H1 (cell line): Measurements from ENCODE around the gene NDUFS3. TPM values are rescaled to one million over a fixed set of nuclear protein-coding genes. Genes with fewer than 3 reads are reported as not detected.

ENCODE experiments used
- CTCF ChIA-PET: fragments of 300-600 bp; sonication (Branson Sonifier 250); formaldehyde crosslinking; loops from one replicate; lab custom pipeline; 2021; ENCODE audit not compliant: partially characterized antibody; lab: Charles Lee
- POLR2A ChIA-PET: fragments of 300-600 bp; sonication (Branson Sonifier 250); formaldehyde crosslinking; loops from one replicate; lab custom pipeline; 2021; ENCODE audit warnings: inconsistent platforms; ENCODE audit not compliant: partially characterized antibody; lab: Charles Lee
- DNase-seq, 2 experiments: peaks; one replicate each; pipeline versions ENCODE4 v3.0.0 to v3.0.0-alpha.2; 2010 to 2022; ENCODE audit warnings: low spot score in 2 of 2, low read depth in 1 of 2, mixed read lengths in 1 of 2
- FAIRE-seq: peaks from 2 replicates; lab custom pipeline; 2011; peaks lifted over from hg19 to GRCh38; lab: Jason Lieb, UNC
- H2AFZ ChIP-seq: 2 replicates; pipeline ENCODE4 v1.8.1; 2012; ENCODE audit warnings: low read length, inconsistent platforms
- H2AK5ac ChIP-seq: 2 replicates; pipeline ENCODE4 v1.6.1; 2013; ENCODE audit warnings: low read depth, low read length
- H2BK120ac ChIP-seq: replicated peaks from 2 replicates; pipeline ENCODE3; 2013; ENCODE audit warnings: low read depth, low read length, inconsistent platforms
- H2BK12ac ChIP-seq: 2 replicates; pipeline ENCODE4 v1.6.1; 2013; ENCODE audit warnings: low read depth, low read length
- H2BK15ac ChIP-seq: 2 replicates; pipeline ENCODE4 v1.6.1; 2013; ENCODE audit warnings: low read length
- H2BK20ac ChIP-seq: 2 replicates; pipeline ENCODE4 v1.6.1; 2013; ENCODE audit warnings: low read length
- H2BK5ac ChIP-seq: 2 replicates; pipeline ENCODE4 v1.6.1; 2013; ENCODE audit warnings: low read depth, low read length
- H3K14ac ChIP-seq: 2 replicates; pipeline ENCODE4 v1.6.1; 2013; ENCODE audit warnings: inconsistent platforms; ENCODE audit not compliant: insufficient read length
- H3K18ac ChIP-seq: 2 replicates; pipeline ENCODE4 v1.6.1; 2013; ENCODE audit warnings: low read length; ENCODE audit errors: extremely low read depth
- H3K23ac ChIP-seq: 2 replicates; pipeline ENCODE4 v1.6.1; 2013; ENCODE audit warnings: inconsistent platforms; ENCODE audit not compliant: insufficient read length
- H3K23me2 ChIP-seq: 2 replicates; pipeline ENCODE4 v1.6.1; 2013; ENCODE audit warnings: low read depth, low read length
- H3K27ac ChIP-seq: 2 replicates; pipeline ENCODE4 v1.6.1; 2011; ENCODE audit warnings: low read depth, low read length, inconsistent platforms
- H3K27me3 ChIP-seq, 4 experiments: replicated peaks in 1 of 4; 1 replicate in 1 of 4; 2 replicates in 3 of 4; pipeline versions ENCODE4 v1.6.1 to v1.8.1; 2011 to 2013; ENCODE audit warnings: low read length in 3 of 4, mild to moderate bottlenecking in 3 of 4, inconsistent platforms in 2 of 4, mixed read lengths in 2 of 4, moderate library complexity in 1 of 4; ENCODE audit not compliant: control insufficient read depth in 3 of 4, insufficient read depth in 3 of 4; ENCODE audit errors: extremely low read depth in 1 of 4
- H3K36me3 ChIP-seq, 4 experiments: 2 replicates each; pipeline versions ENCODE4 v1.6.1 to v1.8.1; 2011 to 2013; ENCODE audit warnings: mild to moderate bottlenecking in 4 of 4, low read length in 3 of 4, moderate library complexity in 2 of 4, control low read depth in 1 of 4, inconsistent platforms in 1 of 4; ENCODE audit not compliant: insufficient read depth in 4 of 4, control insufficient read depth in 2 of 4
- H3K4ac ChIP-seq: replicated peaks from 2 replicates; pipeline ENCODE3; 2013; ENCODE audit warnings: low read length, low read depth, mixed read lengths, inconsistent platforms; ENCODE audit not compliant: insufficient read length
- H3K4me1 ChIP-seq, 4 experiments: replicated peaks in 1 of 4; 1 replicate in 1 of 4; 2 replicates in 3 of 4; pipeline versions ENCODE4 v1.6.1 to v1.8.1; 2011 to 2013; ENCODE audit warnings: low read length in 3 of 4, inconsistent platforms in 2 of 4, mixed read lengths in 1 of 4; ENCODE audit not compliant: insufficient read depth in 4 of 4, control insufficient read depth in 3 of 4
- H3K4me2 ChIP-seq, 2 experiments: 2 replicates each; pipeline versions ENCODE4 v1.6.1 to v1.8.1; 2011 to 2013; ENCODE audit warnings: low read depth in 2 of 2, low read length in 2 of 2, control low read depth in 1 of 2, inconsistent platforms in 1 of 2, mild to moderate bottlenecking in 1 of 2; ENCODE audit not compliant: insufficient read depth in 1 of 2
- H3K4me3 ChIP-seq, 4 experiments: fragments of 200-600, 300-600 bp in 1 of 4; sonication (generic), shearing (Covaris generic), sonication (Bioruptor Twin) in 1 of 4; 2 replicates each; pipeline versions ENCODE4 v1.5.1 to v1.8.1; 2011 to 2016; ENCODE audit warnings: low read length in 4 of 4, low read depth in 3 of 4, control low read depth in 2 of 4, inconsistent platforms in 2 of 4, mild to moderate bottlenecking in 2 of 4, mixed read lengths in 1 of 4, moderate library complexity in 1 of 4; ENCODE audit not compliant: insufficient read depth in 2 of 4; ENCODE audit errors: extremely low read depth in 1 of 4
- H3K56ac ChIP-seq: replicated peaks from 2 replicates; pipeline ENCODE3; 2013; ENCODE audit warnings: low read depth, mild to moderate bottlenecking, mixed read lengths, low read length, inconsistent platforms; ENCODE audit not compliant: insufficient read length
- H3K79me1 ChIP-seq: 2 replicates; pipeline ENCODE4 v1.6.1; 2013; ENCODE audit warnings: low read depth, low read length, control low read depth
- H3K79me2 ChIP-seq, 2 experiments: 2 replicates each; pipeline versions ENCODE4 v1.6.1 to v1.8.1; 2012 to 2013; ENCODE audit warnings: low read length in 2 of 2, mild to moderate bottlenecking in 2 of 2, inconsistent platforms in 1 of 2; ENCODE audit not compliant: insufficient read depth in 2 of 2, control insufficient read depth in 1 of 2
- H3K9ac ChIP-seq, 4 experiments: replicated peaks in 1 of 4; 1 replicate in 1 of 4; 2 replicates in 3 of 4; pipeline versions ENCODE4 v1.6.1 to v1.8.1; 2011 to 2013; ENCODE audit warnings: low read depth in 3 of 4, low read length in 3 of 4, control low read depth in 2 of 4, mild to moderate bottlenecking in 2 of 4, moderate library complexity in 2 of 4, inconsistent platforms in 1 of 4; ENCODE audit errors: extremely low read depth in 1 of 4
- H3K9me3 ChIP-seq, 2 experiments: 2 replicates each; pipeline versions ENCODE4 v1.6.1 to v1.8.1; 2012 to 2013; ENCODE audit warnings: mild to moderate bottlenecking in 2 of 2, moderate library complexity in 2 of 2, control low read depth in 1 of 2, inconsistent platforms in 1 of 2, low read depth in 1 of 2, low read length in 1 of 2, mixed read lengths in 1 of 2; ENCODE audit not compliant: insufficient read depth in 2 of 2
- H4K20me1 ChIP-seq, 2 experiments: replicated peaks in 1 of 2; 2 replicates each; pipeline versions ENCODE3 to v1.8.1; 2011 to 2013; ENCODE audit warnings: inconsistent platforms in 2 of 2, low read length in 2 of 2, mild to moderate bottlenecking in 1 of 2; ENCODE audit not compliant: insufficient read depth in 2 of 2, control insufficient read depth in 1 of 2
- H4K5ac ChIP-seq: 2 replicates; pipeline ENCODE4 v1.6.1; 2013; ENCODE audit warnings: low read length, low read depth, mixed read lengths, inconsistent platforms; ENCODE audit not compliant: insufficient read length
- H4K8ac ChIP-seq: 2 replicates; pipeline ENCODE4 v1.8.0; 2013; ENCODE audit warnings: mild to moderate bottlenecking, moderate library complexity, low read length, inconsistent platforms; ENCODE audit not compliant: insufficient read depth; ENCODE audit errors: extremely low read depth
- H4K91ac ChIP-seq: replicated peaks from 2 replicates; pipeline ENCODE3; 2013; ENCODE audit warnings: low read length, mixed read lengths, inconsistent platforms; ENCODE audit not compliant: insufficient read length
- CHD1 ChIP-seq: IDR thresholded peaks from 2 replicates; pipeline ENCODE4 v1.6.1; 2012; ENCODE audit warnings: low read depth, low read length, improper control_type of control experiment
- MAX ChIP-seq: IDR thresholded peaks from 2 replicates; pipeline ENCODE4 v1.6.1; 2012; ENCODE audit warnings: inconsistent platforms
- PHF8 ChIP-seq: fragments of 200-600 bp; sonication (generic); conservative IDR thresholded peaks from 2 replicates; pipeline ENCODE4 v1.7.1; 2012; ENCODE audit warnings: low read depth, mild to moderate bottlenecking, inconsistent platforms, low read length, moderate library complexity
- POU5F1 ChIP-seq: IDR thresholded peaks from 2 replicates; pipeline ENCODE4 v1.6.1; 2011; ENCODE audit warnings: low read depth, mild to moderate bottlenecking, low read length, moderate library complexity
- SAP30 ChIP-seq: fragments of 300-600 bp; sonication (generic); IDR thresholded peaks from 2 replicates; pipeline ENCODE4 v1.7.1; 2012; ENCODE audit warnings: low read length, moderate library complexity, mild to moderate bottlenecking, inconsistent platforms; ENCODE audit not compliant: insufficient read depth, insufficient replicate concordance
- SIN3A ChIP-seq, 2 experiments: IDR thresholded peaks in 1 of 2; conservative IDR thresholded peaks in 1 of 2; 2 replicates each; pipeline ENCODE4 v1.6.1; 2011 to 2012; ENCODE audit warnings: low read length in 2 of 2, improper control_type of control experiment in 1 of 2, low read depth in 1 of 2, mild to moderate bottlenecking in 1 of 2
- SP2 ChIP-seq: IDR thresholded peaks from 2 replicates; pipeline ENCODE4 v1.6.1; 2012; ENCODE audit warnings: mild to moderate bottlenecking, low read length, inconsistent platforms
- TAF7 ChIP-seq: optimal IDR thresholded peaks from 2 replicates; pipeline ENCODE3; 2011; ENCODE audit warnings: low read depth, mild to moderate bottlenecking, inconsistent platforms, low read length, moderate library complexity, borderline replicate concordance
- TBP ChIP-seq: IDR thresholded peaks from 2 replicates; pipeline ENCODE4 v1.6.1; 2011; ENCODE audit warnings: low read depth, low read length, improper control_type of control experiment
- WGBS, 2 experiments: shearing (Covaris generic) in 1 of 2; methylation state at CpG; one replicate each; pipeline versions ENCODE4 v1.1.6 to v1.1.7; 2013 to 2015; ENCODE audit warnings: low lambda C conversion rate in 2 of 2, mixed read lengths in 2 of 2, inconsistent platforms in 1 of 2, low coverage in 1 of 2, missing lambda C conversion rate in 1 of 2; ENCODE audit not compliant: insufficient replicate concordance in 2 of 2, insufficient coverage in 1 of 2, insufficient read length in 1 of 2; ENCODE audit errors: extremely low coverage in 1 of 2, missing lambda C conversion rate in 1 of 2; 5-methylcytosine and 5-hydroxymethylcytosine counted together
- polyA plus RNA-seq, 7 experiments: library from polyadenylated mRNA; depleted of rRNA in 3 of 7; stranded (reverse) in 5 of 7; unstranded in 2 of 7; fragments of >200 nt in 5 of 7; fragments of 200-250 nt in 2 of 7; gene quantifications; 1 replicate in 5 of 7; 2 replicates in 1 of 7; 4 replicates in 1 of 7; pipeline versions ENCODE4 v1.2.1 to v1.2.3, GENCODE V29; 2011 to 2013; ENCODE audit warnings: missing spikeins in 2 of 7, mixed read lengths in 2 of 7
- total RNA-seq: library from RNA; stranded (reverse); fragmentation: NEBNext Ultra II Directional; extraction: Animal tissue kit (Norgen Biotek cat#: 25700); gene quantifications from 2 replicates; pipeline ENCODE4 v1.2.1, GENCODE V29; 2021
- TF ChIP-seq, protein P1 (sequence below): IDR thresholded peaks from 2 replicates; pipeline ENCODE4 v1.6.1; 2012; ENCODE audit warnings: inconsistent platforms

The NDUFS3 gene
- total and polyA plus RNA-seq, 2 of the 8 experiments (the other 6 are each of a cell fraction or from before 2014, with no cell fraction given), result 135 to 241 TPM

- no peaks in the 10 kb centered on the region for H3K79me1 ChIP-seq
- peak overlapping the region; percentile 79 to 91 (median 86) for H3K9ac ChIP-seq
- peak overlapping the region; percentile 92 for H3K4ac ChIP-seq
- peak overlapping the region; percentile 80 for H2BK12ac ChIP-seq
- H3K14ac ChIP-seq, result peak overlapping the region; percentile 0
- peaks cover 0 to 6% (median 0%) of the 10 kb centered on the region in 4 experiments; a peak in 1 of 8 replicates for H3K36me3 ChIP-seq
- H3K79me2 ChIP-seq, result peaks cover 42 to 56% of the 10 kb centered on the region in 2 experiments
- peak overlapping the region; percentile 82 for H3K18ac ChIP-seq
- no peaks in the 10 kb centered on the region for H3K27me3 ChIP-seq
- WGBS, 2 experiments, result 3% methylated on average over 22 of the region's 22 CpGs; no CpG with 5 or more reads in 1 of the 2 experiments
- H3K27ac ChIP-seq, result peak overlapping the region; percentile 84
- peak overlapping the region; percentile 96 for H2BK5ac ChIP-seq
- peaks cover 3% of the 10 kb centered on the region; the same call in 1 of the 2 replicates for H3K23me2 ChIP-seq
- H2BK15ac ChIP-seq, result peak overlapping the region; percentile 81; the same call in 1 of the 2 replicates
- H3K23ac ChIP-seq, result no peak overlapping the region
- H4K20me1 ChIP-seq, result peaks cover 13 to 19% of the 10 kb centered on the region in 2 experiments
- peak overlapping the region; percentile 73 to 85 for H3K4me2 ChIP-seq
- ChIA-PET POLR2A (interaction anchor here (0.6 to 5.0 kb wide), 21 partner anchors 9 to 338 kb away, joined by 3 to 65 read pairs (median 5); partner anchors contain the start of genes KBTBD4, NDUFS3 and PTPMT1), CTCF (interaction anchor here (0.7 to 2.3 kb wide), 12 partner anchors 12 to 139 kb away, joined by 3 to 25 read pairs (median 4); no protein-coding TSS in a partner anchor)
- peak overlapping the region; percentile 68 to 96 (median 86) for H3K4me3 ChIP-seq
- H2BK120ac ChIP-seq, result peak overlapping the region; percentile 55
- no peak for FAIRE-seq
- H2BK20ac ChIP-seq, result no peak overlapping the region
- peak overlapping the region; percentile 87 for H4K5ac ChIP-seq
- peak overlapping the region; percentile 96; the same call in 1 of the 2 replicates for H2AK5ac ChIP-seq
- no peaks in the 10 kb centered on the region for H3K9me3 ChIP-seq
- H2AFZ ChIP-seq, result no peak overlapping the region
- peak overlapping the region; percentile 97; the same call in 1 of the 2 replicates for H4K8ac ChIP-seq
- H3K4me1 ChIP-seq, result peaks cover 0 to 2% (median 0%) of the 10 kb centered on the region in 4 experiments; a peak in 1 of 7 replicates
- H3K56ac ChIP-seq, result peak overlapping the region; percentile 89
- peak in 1 of 2 experiments; percentile 58 for DNase-seq
- H4K91ac ChIP-seq, result peak overlapping the region; percentile 69
- TF ChIP-seq, protein P1, sequence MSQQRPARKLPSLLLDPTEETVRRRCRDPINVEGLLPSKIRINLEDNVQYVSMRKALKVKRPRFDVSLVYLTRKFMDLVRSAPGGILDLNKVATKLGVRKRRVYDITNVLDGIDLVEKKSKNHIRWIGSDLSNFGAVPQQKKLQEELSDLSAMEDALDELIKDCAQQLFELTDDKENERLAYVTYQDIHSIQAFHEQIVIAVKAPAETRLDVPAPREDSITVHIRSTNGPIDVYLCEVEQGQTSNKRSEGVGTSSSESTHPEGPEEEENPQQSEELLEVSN, result no peak
- TF ChIP-seq TBP (peak; percentile 30; the same call in 1 of the 2 replicates), CHD1 (no peak), MAX (no peak; the same call in 1 of the 2 replicates), SAP30 (peak; percentile 84), SIN3A (conservative IDR thresholded peaks at IDR 0.05 in 1 of 2, IDR thresholded peaks at IDR 0.05 in 1 of 2; ENCODE audit: low read depth in 1 of 2, low read length in 2 of 2) (peak in 1 of 2 experiments; percentile 54; a peak in 1 of 4 replicates), TAF7 (peak; percentile 11), PHF8 (no peak), POU5F1 (no peak), SP2 (no peak)
Measured at GRCh38 chr11:47552056-47552565, 26.8 kb upstream of the NDUFS3 start.
